Neutrophil (primary cell): ENCODE data around the gene MRPS26.

Experiments
- H3K27ac ChIP-seq: fragments of 200-600 bp; sonication (generic); 2 replicates; pipeline ENCODE4 v1.5.1; 2016; ENCODE audit warnings: mild to moderate bottlenecking, moderate library complexity
- H3K27me3 ChIP-seq: fragments of 200-600 bp; sonication (generic); 2 replicates; pipeline ENCODE4 v1.6.0; 2016; ENCODE audit warnings: mild to moderate bottlenecking
- H3K36me3 ChIP-seq: fragments of 200-600 bp; sonication (generic); 2 replicates; pipeline ENCODE4 v1.5.1; 2017
- H3K4me1 ChIP-seq, 2 experiments: fragments of 200-600 bp in 1 of 2; sonication (generic) in 1 of 2; 1 replicate in 1 of 2; 2 replicates in 1 of 2; pipeline versions ENCODE4 v1.5.1 to v1.6.1; 2013 to 2016; ENCODE audit warnings: low read depth in 1 of 2, low read length in 1 of 2, mild to moderate bottlenecking in 1 of 2, moderate library complexity in 1 of 2; ENCODE audit not compliant: control insufficient read depth in 1 of 2, insufficient read depth in 1 of 2
- H3K4me3 ChIP-seq, 2 experiments: fragments of 200-600 bp in 1 of 2; sonication (generic) in 1 of 2; 1 replicate in 1 of 2; 2 replicates in 1 of 2; pipeline ENCODE4 v1.5.1; 2013 to 2016; ENCODE audit warnings: low read depth in 1 of 2, low read length in 1 of 2, mild to moderate bottlenecking in 1 of 2, moderate library complexity in 1 of 2
- H3K9me3 ChIP-seq: fragments of 200-600 bp; sonication (generic); 2 replicates; pipeline ENCODE4 v1.5.1; 2016
- CTCF ChIP-seq: fragments of 200-600 bp; sonication (generic); IDR thresholded peaks from 2 replicates; pipeline ENCODE4 v1.5.1; 2016; ENCODE audit warnings: antibody characterized with exemption

Gene MRPS26

GRCh38 chr20:3082955-3083952, 37.4 kb downstream of the MRPS26 start:
- peaks cover 93% of the 10 kb centered on the region for H3K27me3 ChIP-seq
- no peak for TF ChIP-seq CTCF
- H3K9me3 ChIP-seq, result no peaks in the 10 kb centered on the region
- peaks cover 11 to 29% of the 10 kb centered on the region in 2 experiments for H3K4me1 ChIP-seq
- H3K27ac ChIP-seq, result no peak overlapping the region
- H3K4me3 ChIP-seq, result peak overlapping the region; percentile 17 to 53
- no peaks in the 10 kb centered on the region for H3K36me3 ChIP-seq

GRCh38 chr20:3084283-3084985, 38.6 kb downstream of the MRPS26 start, which contains the start of gene AVP:
Gene AVP, minus strand, starts transcription at chr20:3084724. Its CDS starts 50 bp downstream, at chr20:3084674.
- no peak for TF ChIP-seq CTCF
- H3K4me3 ChIP-seq, result peak within 1 kb of the TSS in 1 of 2 experiments; percentile 53
- no peak within 1 kb of the TSS for H3K27ac ChIP-seq
- H3K27me3 ChIP-seq, result peaks cover 92% of the 10 kb centered on the region
- H3K9me3 ChIP-seq, result no peaks in the 10 kb centered on the region
- peaks cover 11 to 29% of the 10 kb centered on the region in 2 experiments for H3K4me1 ChIP-seq
- no peaks in the 10 kb centered on the region for H3K36me3 ChIP-seq

- Histone ChIP-seq H3K36me3 (no peaks in the 10 kb centered on the region), H3K27me3 (peaks cover 92% of the 10 kb centered on the region)
- TF ChIP-seq CTCF, result no peak
Measured at GRCh38 chr20:3084986-3085360, 39.1 kb downstream of the MRPS26 start.

GRCh38 chr20:3085571-3086072, 39.8 kb downstream of the MRPS26 start:
- TF ChIP-seq CTCF, result no peak
- H3K9me3 ChIP-seq, result no peaks in the 10 kb centered on the region
- peaks cover 11 to 29% of the 10 kb centered on the region in 2 experiments for H3K4me1 ChIP-seq
- H3K27ac ChIP-seq, result no peak overlapping the region
- no peak overlapping the region for H3K4me3 ChIP-seq
- H3K36me3 ChIP-seq, result no peaks in the 10 kb centered on the region
- peaks cover 92% of the 10 kb centered on the region for H3K27me3 ChIP-seq

More at GRCh38 chr20:3084986-3085360, 39.1 kb downstream of the MRPS26 start:
- Histone ChIP-seq H3K9me3 (no peaks in the 10 kb centered on the region), H3K4me3 (no peak overlapping the region), H3K27ac (no peak overlapping the region), H3K4me1 (peaks cover 11 to 29% of the 10 kb centered on the region in 2 experiments)

GRCh38 chr20:3088031-3088430, 42.2 kb downstream of the MRPS26 start:
- Histone ChIP-seq H3K27ac (no peak overlapping the region), H3K4me1 (peaks cover 10 to 25% of the 10 kb centered on the region in 2 experiments), H3K9me3 (no peaks in the 10 kb centered on the region), H3K36me3 (no peaks in the 10 kb centered on the region), H3K4me3 (no peak overlapping the region), H3K27me3 (peaks cover 92% of the 10 kb centered on the region)
- TF ChIP-seq CTCF, result no peak
